ENCODE results near the gene LRP5. TPM values are rescaled to one million over a fixed set of nuclear protein-coding genes. Genes with fewer than 3 reads are reported as not detected.
"Not testable (repeated sequence)": the region's sequence is repeated elsewhere in the genome, so short reads cannot be mapped to it uniquely, and the experiment has no call there.

Gene LRP5
- total RNA-seq, 1 donor from 2014 or later: 12.5 TPM

DNA sequence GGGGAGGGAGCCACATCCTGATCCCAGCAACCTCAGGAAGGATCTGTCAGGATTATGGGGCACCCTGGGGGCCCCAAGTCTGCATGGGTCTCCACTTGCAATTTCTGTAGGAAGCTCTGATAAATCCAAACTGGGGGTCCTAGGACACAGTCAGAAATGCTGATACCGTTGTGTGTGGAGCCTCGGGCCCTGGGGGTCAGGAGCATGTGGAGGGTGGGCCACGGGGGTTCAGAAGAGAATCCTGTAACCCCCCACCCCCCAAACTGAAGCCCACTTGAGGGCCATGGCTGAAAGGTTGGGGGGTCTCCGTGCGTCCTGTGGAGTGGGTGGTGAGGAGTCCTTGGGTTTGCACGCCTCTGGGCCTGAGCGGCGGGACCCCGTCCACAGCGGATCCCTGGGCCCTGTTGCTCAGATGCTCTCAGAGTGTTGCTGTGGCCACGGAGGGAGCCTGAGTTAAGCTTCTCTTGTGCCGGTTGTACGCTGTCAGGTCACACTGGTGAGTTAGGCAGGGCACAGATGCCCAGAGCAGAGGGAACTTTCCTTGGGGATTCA, 72.2 kb downstream of the LRP5 start:
- intact Hi-C loops (cut with micrococcal nuclease): loop anchor here (5.0 kb wide), 1 partner anchor 72 kb away; the partner anchor contains the start of gene LRP5

DNA sequence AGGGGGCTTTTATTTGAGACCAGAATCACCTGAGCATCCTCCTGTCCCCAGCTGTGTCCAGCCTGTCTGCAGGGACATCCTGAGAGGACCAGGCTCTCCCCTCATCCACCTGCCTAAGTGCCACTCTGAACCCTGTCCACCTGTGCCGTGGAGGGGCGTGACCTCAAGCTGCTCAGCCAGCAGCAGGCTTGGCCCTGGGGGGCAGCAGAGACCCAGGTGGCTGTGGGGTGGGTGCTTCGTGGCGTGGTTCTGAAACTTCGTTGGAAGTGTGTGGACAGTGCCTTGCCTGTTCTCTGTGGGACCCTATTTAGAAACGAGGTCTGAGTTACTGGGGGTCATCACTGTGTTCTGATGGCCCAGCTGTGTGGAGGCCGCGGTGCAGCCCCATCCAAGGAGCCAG, 72.7 kb downstream of the LRP5 start:
- intact Hi-C loops (cut with micrococcal nuclease): no loop called here

GRCh38 chr11:68386331-68386978, 74.1 kb downstream of the LRP5 start:
- intact Hi-C loops (cut with micrococcal nuclease): no loop called here

DNA sequence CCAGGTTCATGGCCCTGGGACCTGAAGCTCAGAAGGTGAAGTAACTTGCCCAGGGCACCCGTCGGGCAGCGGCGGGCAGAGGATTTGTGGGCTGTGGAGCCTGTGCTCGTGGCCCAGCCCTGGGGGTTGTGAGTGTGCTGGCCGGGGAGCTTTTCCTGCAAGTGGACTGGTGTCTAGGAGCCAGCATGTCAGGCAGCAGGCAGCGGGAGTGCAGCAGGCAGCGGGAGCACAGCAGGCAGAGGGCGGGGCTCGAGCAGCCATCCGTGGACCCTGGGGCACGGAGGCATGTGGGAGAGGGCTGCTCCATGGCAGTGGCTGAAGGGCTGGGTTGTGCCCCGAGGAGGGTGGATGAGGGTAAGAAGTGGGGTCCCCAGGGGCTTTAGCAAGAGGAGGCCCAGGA, 75.4 kb downstream of the LRP5 start:
- intact Hi-C loops (cut with micrococcal nuclease): no loop called here

- intact Hi-C loops (cut with micrococcal nuclease): no loop called here
Measured at GRCh38 chr11:68388595-68389198, 76.3 kb downstream of the LRP5 start.

DNA sequence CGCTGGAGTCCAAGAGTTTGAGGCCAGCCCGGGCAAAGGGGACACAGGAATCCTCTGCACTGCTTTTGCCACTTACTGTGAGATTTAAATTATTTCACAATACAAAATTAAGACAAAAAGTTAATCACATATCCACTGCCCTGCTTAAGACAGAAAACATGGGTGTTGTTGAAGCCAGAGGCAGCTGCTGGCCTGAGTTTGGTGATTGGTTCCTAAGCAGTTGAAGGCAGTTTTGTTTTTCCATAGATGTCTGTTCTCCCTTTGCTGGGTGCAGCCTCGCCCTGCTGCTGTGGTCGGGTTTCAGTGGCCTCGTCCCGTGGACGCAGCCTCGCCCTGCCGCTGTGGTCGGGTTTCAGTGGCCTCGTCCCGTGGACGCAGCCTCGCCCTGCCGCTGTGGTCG, 77.9 kb downstream of the LRP5 start:
- intact Hi-C loops (cut with micrococcal nuclease): no loop called here

- intact Hi-C loops (cut with micrococcal nuclease): no loop called here
Measured at GRCh38 chr11:68392822-68393221, 80.4 kb downstream of the LRP5 start.

DNA sequence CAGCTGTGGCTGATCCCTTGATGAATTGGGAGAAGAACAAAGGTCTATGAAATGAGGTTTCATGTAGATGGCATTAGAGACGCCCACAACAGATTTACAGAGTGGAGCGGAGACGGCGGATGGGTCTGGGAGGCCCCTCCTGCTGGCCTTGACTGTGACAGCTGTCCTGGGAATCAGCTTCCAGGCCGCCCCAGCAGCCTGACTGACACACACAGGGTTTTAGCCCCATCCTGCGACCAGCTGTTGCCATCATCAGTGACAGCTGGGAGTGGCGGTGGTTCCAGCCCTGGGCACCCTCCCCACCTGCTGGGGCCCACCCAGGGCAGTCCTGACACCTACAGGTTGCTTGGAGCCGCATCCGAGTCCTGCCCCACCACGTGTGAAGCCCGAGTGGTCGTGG, 84.1 kb downstream of the LRP5 start:
- intact Hi-C loops (cut with micrococcal nuclease): no loop called here

GRCh38 chr11:68397256-68397655, 84.9 kb downstream of the LRP5 start:
- intact Hi-C loops (cut with micrococcal nuclease): no loop called here

- intact Hi-C loops (cut with micrococcal nuclease): no loop called here
Measured at GRCh38 chr11:68398995-68399851, 86.8 kb downstream of the LRP5 start.

DNA sequence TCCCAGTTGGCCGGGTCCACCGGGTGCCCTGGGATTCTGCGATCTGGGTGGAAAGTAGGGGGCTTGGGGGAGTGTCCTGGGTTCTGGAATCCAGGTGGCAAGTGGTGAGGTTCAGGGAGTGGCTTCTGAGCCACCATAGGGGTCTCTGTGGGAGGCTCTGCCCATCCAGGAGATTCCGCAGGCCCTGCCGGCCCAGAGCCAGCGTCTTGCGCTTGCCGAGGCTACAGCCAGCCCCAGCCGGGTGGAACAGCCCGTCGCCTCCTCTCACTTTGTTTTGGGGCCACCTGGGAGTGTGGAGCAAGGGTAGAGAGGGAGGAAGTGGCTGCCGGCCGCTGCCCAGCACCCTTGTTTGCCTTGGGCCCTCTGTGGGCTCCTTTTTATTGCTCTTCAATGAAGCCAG, 87.5 kb downstream of the LRP5 start:
- intact Hi-C loops (cut with micrococcal nuclease): no loop called here

DNA sequence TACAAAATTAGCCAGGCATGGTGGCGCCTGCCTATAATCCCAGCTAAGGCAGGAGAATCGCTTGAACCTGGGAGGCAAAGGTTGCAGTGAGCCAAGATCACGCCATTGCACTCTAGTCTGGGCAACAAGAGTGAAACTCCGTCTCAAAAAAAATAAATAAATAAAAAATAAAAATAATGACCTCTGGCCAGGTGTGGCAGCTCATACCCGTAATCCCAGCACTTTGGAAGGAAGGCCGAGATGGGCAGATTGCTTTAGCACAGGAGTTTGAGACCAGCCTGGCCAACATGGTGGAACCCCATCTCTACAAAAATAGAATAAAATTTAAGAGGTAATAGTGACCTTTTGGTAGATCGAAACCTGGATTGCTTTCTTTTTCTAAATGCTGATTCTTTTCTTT, 88.2 kb downstream of the LRP5 start:
- intact Hi-C loops (cut with micrococcal nuclease): not testable (repeated sequence)

GRCh38 chr11:68401856-68402255, 89.5 kb downstream of the LRP5 start:
- intact Hi-C loops (cut with micrococcal nuclease): no loop called here

GRCh38 chr11:68402355-68403031, 90.1 kb downstream of the LRP5 start:
- intact Hi-C loops (cut with micrococcal nuclease): no loop called here

DNA sequence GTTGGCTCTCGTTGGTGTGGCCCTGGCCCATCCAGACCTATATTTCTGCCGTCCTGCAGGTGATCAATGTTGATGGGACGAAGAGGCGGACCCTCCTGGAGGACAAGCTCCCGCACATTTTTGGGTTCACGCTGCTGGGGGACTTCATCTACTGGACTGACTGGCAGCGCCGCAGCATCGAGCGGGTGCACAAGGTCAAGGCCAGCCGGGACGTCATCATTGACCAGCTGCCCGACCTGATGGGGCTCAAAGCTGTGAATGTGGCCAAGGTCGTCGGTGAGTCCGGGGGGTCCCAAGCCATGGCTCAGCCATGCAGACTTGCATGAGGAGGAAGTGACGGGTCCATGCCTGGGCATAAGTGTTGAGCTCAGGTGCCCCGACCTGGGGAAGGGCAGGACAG, 91.0 kb downstream of the LRP5 start:
- intact Hi-C loops (cut with micrococcal nuclease): no loop called here

- intact Hi-C loops (cut with micrococcal nuclease): no loop called here
Measured at GRCh38 chr11:68403831-68404230, 91.4 kb downstream of the LRP5 start.

DNA sequence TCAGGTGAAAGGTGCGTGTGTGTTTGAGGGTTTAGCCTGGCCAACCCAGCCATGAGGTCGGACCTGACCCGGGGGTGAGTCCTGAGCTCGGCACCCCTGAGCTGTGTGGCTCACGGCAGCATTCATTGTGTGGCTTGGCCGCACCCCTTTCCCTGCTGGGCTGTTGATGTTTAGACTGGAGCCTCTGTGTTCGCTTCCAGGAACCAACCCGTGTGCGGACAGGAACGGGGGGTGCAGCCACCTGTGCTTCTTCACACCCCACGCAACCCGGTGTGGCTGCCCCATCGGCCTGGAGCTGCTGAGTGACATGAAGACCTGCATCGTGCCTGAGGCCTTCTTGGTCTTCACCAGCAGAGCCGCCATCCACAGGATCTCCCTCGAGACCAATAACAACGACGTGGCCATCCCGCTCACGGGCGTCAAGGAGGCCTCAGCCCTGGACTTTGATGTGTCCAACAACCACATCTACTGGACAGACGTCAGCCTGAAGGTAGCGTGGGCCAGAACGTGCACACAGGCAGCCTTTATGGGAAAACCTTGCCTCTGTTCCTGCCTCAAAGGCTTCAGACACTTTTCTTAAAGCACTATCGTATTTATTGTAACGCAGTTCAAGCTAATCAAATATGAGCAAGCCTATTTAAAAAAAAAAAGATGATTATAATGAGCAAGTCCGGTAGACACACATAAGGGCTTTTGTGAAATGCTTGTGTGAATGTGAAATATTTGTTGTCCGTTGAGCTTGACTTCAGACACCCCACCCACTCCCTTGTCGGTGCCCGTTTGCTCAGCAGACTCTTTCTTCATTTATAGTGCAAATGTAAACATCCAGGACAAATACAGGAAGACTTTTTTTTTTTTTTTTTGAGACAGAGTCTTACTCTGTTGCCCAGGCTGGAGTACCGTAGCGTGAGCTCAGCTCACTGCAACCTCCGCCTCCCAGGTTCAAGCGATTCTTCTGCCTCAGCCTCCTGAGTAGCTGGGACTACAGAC, 94.2 kb downstream of the LRP5 start:
- intact Hi-C loops (cut with micrococcal nuclease): no loop called here

DNA sequence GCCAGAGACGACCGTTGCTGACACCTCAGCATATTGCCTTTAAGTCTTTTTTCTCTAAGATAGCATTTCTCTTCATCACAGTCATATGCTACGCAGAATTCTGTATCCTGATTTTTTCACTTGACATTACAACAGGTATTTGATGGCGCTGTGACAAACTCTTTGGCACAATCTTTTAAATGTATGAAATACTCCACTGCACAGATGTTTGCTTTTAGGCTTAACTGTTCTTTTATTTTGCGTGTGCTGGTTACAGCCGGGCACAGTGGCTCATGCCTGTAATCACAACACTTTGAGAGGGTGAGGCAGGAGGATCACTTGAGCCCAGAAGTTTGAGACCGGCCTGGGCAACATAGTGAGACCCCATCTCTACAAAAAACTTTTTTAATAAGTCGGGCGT, 96.1 kb downstream of the LRP5 start:
- intact Hi-C loops (cut with micrococcal nuclease): no loop called here

GRCh38 chr11:68409748-68410344, 97.5 kb downstream of the LRP5 start:
- intact Hi-C loops (cut with micrococcal nuclease): no loop called here

DNA sequence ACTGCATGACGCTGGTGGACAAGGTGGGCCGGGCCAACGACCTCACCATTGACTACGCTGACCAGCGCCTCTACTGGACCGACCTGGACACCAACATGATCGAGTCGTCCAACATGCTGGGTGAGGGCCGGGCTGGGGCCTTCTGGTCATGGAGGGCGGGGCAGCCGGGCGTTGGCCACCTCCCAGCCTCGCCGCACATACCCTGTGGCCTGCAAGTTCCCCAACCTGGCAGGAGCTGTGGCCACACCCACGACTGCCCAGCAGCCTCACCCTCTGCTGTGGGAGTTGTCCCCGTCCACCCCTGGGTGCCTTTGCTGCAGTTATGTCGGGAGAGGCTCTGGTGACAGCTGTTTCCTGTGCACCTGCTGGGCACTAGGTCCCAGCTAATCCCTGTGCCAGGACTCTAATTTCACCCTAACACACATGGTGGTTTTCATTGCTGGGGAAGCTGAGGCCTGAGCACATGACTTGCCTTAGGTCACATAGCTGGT, 99.2 kb downstream of the LRP5 start:
- intact Hi-C loops (cut with micrococcal nuclease): no loop called here

Measured in T-helper 2 cell treated with Interferon-gamma antibody and Interleukin-4, amounts not matched to agents 100 ng/mL and 5 ng/mL, for 36 hours (primary cell).